Stimulated activated naive CD4-positive, alpha-beta T cell (primary cell): Measurements from ENCODE around the gene GLS2.
"Not testable (repeated sequence)": the region's sequence is repeated elsewhere in the genome, so short reads cannot be mapped to it uniquely, and the experiment has no call there.

ENCODE experiments used
- DNase-seq, 6 experiments: peaks; one replicate each; lab custom pipeline; 2025; lab: John Stamatoyannopoulos, UW

The GLS2 gene

GRCh38 chr12:56493409-56494105 is 5.6 kb upstream of the GLS2 start:
- not testable (repeated sequence) for DNase-seq

GRCh38 chr12:56490360-56490759 is 2.4 kb upstream of the GLS2 start:
- no peak for DNase-seq

- DNase-seq, result peak in 3 of 6 experiments; percentile 18 to 32 (median 22)
Observed at GRCh38 chr12:56487448-56488040, 417 bp downstream of the GLS2 start.

DNA sequence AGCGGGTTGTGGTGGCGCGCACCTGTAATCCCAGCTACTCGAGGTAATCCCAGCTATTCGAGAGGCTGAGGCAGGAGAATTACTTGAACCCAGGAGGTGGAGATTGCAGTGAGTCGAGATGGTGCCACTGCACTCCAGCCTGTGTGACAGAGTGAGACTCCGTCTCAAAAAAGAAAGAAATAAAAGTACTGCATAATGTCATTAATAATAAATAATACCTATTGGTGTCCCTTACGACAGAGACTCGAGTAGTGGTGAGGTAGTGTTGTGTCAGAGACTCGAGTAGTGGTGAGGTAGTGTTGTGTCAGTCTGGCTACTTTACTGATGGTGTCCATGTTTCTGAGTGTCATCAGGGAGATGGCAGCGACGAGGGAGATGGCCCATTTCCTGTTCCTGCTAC is 1.3 kb downstream of the GLS2 start:
- no peak for DNase-seq

DNA sequence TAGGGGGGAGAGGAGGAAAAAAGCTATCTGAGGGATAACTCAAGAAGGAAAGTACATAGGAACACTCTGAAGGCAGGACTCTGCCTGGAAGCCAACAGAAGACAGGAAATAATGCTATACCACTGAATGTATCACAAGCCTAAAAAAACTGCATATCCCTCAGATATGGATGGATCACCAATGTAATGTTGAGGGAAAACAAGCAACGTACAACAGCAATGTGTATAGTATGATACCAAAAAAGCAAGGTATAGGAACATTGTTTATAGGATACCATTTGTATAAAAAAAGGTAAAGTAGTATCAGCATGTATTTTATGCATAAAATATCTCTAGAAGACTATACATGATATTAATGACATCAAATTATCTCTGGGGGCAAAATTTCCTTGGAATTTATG is 3.4 kb downstream of the GLS2 start:
- no peak for DNase-seq

DNA sequence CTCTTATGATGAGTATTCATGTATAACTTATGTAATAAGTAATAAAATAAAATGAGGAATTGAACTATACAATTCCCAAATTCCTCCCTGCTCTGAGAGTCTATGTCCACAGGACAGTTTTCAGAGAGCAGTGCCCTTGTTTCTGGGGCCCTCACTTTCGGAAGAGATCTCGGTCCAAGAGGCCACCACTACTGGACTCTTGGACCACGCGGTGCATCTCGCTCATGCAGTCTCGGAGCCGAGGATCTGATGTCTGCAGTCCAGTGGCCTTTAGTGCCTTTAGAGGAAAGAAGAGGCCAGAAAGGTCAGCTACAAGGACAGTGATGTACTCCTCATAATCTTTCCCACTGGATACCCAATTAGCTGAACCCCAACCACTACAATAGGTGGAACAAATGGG is 8.3 kb downstream of the GLS2 start:
- no peak for DNase-seq

- no peak for DNase-seq
Observed at GRCh38 chr12:56477521-56478225, 10.3 kb downstream of the GLS2 start.

DNA sequence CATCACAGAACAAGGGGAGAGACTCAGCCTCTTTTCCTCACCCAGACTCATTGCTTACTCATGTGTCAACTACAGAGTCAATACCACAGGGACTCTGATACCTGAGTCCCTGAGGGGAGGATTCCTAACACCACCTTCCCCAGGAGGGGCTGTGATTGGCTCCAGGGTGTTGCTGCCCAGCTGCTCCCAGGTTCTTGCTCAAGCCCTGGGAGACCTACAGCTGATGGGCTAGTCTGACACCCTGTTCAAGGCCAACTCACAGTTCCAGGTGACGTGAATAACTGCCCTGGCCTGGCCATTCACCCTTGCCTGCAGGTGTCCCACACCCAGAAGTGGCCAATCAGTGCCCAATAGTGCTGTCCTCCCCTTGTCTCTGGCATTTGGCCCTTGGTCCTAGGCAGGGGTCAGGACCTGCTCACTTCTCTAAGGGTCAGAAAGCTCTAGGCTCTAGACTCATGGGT is 11.0 kb downstream of the GLS2 start:
- DNase-seq, result no peak

DNA sequence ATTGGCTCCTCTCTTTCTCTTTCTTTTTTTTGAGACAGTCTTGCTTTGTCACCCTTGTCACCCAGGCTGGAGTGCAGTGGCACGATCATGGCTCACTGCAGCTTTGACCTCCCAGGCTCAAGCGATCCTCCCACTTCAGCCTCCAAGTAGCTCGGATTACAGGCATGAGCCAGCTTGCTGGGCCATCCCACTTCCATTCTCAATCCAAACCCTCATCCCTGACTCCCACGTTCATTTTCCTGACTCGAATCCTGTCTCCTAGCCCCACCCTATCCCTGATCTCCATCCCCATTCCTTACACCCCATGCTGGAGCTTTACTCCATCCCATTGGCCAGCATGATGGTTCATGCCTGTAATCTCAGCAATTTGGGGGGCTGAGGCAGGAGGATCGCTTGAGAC is 11.8 kb downstream of the GLS2 start:
- DNase-seq, result no peak

DNA sequence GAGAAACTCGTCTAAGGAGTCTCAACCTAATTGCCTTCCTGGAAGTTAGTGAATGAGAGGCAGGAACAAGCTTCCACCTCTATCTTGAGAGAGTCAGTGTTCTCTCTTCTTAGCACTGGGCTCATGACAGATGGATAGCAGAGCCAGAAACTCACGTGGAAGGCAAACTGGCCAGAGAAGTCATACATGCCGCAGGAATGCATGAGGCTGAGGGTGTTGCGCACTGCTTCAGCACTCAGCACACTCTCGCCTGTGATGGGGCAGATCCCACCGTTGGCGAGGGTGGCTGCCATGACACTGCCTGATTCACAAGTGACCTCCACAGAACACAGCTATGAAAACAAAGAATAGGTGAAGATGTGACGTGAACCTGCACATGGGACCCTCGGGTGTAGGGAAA is 13.6 kb downstream of the GLS2 start:
- no peak for DNase-seq

DNA sequence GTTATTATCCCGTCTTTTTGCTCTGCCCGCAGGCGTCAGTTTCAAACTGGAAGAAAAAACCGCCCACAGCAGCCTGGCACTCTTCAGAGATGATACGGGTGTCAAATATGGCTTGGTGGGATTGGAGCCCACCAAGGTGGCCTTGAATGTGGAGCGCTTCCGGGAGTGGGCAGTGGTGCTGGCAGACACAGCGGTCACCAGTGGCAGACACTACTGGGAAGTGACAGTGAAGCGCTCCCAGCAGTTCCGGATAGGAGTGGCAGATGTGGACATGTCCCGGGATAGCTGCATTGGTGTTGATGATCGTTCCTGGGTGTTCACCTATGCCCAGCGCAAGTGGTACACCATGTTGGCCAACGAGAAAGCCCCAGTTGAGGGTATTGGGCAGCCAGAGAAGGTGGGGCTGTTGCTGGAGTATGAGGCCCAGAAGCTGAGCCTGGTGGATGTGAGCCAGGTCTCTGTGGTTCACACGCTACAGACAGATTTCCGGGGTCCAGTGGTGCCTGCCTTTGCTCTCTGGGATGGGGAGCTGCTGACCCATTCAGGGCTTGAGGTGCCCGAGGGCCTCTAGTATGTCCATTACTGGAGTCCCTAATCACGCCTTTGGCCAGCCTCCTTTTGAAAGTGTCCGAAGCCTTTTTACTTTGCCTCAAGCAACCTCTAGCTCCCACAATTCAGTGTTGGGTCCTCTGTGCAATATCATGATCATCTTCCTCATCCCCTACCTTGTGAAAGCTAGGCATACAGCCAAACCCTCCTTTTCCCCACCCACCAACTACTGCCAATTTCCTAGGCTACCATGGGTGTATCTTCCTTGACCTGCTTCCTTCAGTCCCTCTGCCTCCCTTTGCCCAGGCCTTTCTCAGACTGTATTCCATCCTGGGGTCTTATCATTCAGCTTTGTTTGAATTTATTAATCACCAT is 18.7 kb downstream of the GLS2 start:
- DNase-seq, result peak in 1 of 6 experiments; percentile 32

DNA sequence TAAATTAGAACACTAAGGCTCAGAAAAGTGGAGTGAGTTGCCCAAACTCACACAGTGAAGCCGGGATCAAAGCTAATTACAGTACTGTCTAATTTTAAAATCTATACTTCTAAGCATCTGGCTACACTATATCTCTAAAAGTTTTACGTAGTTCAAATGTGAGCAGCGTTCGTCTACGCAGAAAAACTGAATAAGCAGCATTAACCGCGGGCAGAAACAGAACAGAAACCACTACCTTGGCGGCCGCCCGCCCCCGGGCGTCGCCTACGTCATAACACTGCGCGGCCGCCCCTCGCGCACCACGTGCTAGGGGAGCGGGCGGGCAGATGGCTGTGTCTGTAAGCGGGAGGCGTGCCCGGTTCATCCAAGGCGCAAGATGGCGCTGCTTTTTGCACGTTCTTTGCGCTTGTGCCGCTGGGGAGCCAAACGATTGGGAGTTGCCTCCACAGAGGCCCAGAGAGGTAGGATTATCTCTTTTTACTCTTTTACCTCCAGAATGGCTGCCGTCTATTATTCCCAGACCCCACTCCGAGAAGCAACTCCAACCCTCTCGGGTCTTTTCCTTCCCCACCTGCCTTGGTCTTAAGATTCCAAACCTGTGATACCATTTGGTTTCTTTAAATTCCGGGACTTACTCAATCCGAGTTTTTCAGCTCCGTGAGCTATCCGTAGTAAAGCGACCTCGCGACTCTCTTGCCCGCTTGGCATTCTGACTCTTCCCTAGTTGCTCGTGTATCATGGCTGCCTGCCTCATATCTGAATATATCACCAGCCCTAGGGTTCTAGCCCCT is 19.6 kb downstream of the GLS2 start, which contains the start of gene SPRYD4:
Gene SPRYD4 (plus strand): TSS at position 363 of the 791 bp plus-strand sequence. CDS start 14 bp downstream, at position 377.
- peak; percentile 87 to 94 (median 90) for DNase-seq

DNA sequence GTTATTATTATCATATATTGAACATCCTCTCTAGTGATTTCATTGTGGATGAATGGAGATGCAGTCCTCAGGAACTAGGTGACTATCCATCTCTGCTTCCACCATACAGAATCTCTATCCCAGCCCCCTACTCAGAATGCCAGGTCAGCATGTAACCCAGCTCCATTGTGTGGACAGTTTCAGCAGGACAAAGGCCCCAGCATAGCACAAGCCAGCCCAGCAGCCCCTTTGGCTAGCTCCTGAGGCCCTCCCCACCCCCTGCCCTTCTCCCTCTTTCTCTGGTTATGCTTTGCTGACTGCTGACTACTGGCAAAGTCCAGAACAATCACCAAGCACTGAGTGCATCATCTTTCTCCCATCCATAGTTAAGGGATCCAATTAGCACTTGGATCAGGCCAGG is 25.4 kb downstream of the GLS2 start:
- DNase-seq, result no peak

DNA sequence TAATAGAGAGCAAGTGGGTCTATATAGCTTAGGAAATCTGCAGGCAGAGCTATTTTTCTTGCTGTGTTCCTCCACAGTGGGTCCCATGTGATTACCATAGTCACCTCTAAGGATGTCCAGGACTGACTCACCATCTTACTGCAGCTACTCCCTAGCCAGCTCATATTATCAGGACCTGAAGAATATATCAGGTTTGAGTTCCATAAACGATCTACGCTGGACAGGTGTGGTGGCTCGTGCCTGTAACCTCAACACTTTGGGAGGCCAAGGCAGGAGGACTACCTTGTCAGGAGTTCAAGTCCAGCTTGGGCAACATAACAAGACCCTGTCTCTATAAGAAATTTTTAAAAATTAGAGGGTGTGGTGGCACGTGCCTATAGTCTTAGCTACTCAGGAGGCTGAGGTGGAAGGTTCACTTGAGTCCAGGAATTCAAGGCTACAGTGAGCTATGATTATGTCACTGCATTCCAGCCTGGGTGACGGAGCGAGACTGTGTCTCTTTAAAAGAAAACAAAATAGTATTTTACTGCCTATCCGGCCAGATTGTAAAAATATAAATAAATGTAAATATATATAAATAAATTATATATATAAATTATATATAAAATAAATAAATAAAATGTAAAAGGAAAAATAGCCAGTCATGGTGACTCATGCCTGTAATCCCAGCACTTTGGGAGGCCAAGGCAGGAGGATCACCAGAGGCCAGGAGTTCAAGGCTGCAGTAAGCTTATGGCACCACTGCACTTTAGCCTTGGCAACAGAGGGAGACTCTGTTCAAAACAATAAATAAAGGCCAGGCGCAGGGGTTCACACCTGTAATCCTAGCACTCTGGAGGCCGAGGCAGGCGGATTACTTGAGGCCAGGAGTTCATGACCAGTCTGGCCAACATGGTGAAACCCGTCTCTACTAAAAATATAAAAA is 26.5 kb downstream of the GLS2 start:
- no peak for DNase-seq

DNA sequence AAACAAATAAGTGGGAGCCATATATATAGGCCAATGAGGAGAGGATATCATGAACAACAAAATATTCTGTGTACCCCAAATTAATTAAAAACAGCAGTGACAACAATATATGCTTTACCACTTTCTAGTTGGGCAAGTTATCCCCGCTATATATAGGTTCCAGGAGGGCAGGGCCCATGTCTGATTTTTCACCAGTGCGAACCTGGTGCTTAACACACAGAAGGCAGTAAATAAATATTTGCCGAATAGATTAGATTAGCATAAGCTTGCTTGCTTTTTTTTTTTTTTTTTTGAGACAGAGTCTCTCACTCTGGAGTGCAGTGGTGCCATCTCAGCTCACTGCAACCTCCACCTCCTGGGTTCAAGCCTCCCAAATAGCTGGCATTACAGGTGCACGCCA is 30.1 kb downstream of the GLS2 start:
- DNase-seq, result no peak

GRCh38 chr12:56454557-56454956 is 33.4 kb downstream of the GLS2 start, which contains the start of gene MIP:
TSS of gene MIP (minus strand) at chr12:56454657. CDS start at chr12:56454613, 44 bp downstream.
- no peak for DNase-seq

DNA sequence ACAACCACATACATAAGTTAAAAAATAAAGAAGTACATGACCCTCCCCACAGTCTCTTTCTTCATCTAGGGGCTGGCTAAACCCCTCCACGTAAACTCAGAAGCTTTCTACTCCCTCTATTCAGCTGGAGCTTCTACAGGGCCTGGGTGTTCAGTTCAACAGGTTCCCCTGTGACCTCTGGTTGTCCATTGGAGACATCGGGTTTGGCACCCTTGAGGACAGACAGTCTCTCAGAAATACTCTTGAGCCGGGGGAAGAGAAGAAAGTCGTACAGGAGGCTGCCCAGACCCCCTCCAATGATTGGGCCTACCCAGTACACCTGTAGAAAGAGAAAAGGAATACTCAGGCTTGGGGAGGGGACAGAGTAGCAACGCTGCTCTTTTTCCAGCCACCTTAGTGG is 36.8 kb downstream of the GLS2 start:
- DNase-seq, result no peak

GRCh38 chr12:56450241-56450640 is 37.7 kb downstream of the GLS2 start:
- DNase-seq, result no peak

DNA sequence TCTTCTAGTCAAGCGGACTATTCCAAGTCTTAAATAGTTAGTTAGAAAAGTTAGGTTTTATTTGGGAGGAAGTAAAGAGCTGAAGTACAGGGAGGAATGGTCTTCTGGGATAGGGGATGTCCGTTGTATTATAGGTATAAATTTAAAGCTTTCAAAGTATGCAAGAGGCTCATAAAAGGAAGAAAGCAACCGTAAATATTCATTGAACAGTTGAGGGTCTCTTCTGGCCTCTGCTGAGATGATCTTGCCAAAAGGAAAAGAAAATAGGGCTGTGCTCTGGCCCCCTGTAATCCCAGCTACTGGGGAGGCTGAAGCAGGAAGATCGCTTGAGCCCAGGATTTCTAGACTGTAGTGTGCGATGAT is 38.4 kb downstream of the GLS2 start:
- DNase-seq, result no peak
